Measurements from ENCODE around the gene PAK1.

PAK1 gene

GRCh38 chr11:77392842-77393241 lies 81.1 kb downstream of the PAK1 start:
- TF ChIP-seq, protein P1, sequence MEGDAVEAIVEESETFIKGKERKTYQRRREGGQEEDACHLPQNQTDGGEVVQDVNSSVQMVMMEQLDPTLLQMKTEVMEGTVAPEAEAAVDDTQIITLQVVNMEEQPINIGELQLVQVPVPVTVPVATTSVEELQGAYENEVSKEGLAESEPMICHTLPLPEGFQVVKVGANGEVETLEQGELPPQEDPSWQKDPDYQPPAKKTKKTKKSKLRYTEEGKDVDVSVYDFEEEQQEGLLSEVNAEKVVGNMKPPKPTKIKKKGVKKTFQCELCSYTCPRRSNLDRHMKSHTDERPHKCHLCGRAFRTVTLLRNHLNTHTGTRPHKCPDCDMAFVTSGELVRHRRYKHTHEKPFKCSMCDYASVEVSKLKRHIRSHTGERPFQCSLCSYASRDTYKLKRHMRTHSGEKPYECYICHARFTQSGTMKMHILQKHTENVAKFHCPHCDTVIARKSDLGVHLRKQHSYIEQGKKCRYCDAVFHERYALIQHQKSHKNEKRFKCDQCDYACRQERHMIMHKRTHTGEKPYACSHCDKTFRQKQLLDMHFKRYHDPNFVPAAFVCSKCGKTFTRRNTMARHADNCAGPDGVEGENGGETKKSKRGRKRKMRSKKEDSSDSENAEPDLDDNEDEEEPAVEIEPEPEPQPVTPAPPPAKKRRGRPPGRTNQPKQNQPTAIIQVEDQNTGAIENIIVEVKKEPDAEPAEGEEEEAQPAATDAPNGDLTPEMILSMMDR (IDR thresholded peaks at IDR 0.05): no peak

GRCh38 chr11:77387701-77388100 lies 86.2 kb downstream of the PAK1 start:
- TF ChIP-seq, protein P1 (IDR thresholded peaks at IDR 0.05): no peak

GRCh38 chr11:77386178-77386577 lies 87.7 kb downstream of the PAK1 start:
- TF ChIP-seq, protein P1 (IDR thresholded peaks at IDR 0.05): no peak

DNA sequence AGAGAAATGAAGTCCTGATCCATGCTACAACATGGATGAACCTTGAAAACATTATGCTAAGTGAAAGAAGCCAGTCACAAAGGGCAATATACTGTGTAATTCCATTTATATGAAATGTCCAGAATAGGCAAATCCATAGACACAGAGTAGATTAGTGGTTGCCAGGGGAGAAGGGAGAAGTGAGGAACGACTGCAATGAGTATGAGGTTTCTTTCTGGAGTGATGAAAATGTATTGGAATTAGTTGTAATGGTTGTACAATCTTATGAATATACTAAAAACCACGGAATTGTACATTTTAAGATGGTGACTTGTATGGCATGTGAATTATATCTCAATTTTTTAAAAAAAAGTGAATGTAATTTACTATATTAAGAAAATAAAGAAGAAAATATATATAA lies 89.3 kb downstream of the PAK1 start:
- TF ChIP-seq, protein P1 (IDR thresholded peaks at IDR 0.05): no peak

DNA sequence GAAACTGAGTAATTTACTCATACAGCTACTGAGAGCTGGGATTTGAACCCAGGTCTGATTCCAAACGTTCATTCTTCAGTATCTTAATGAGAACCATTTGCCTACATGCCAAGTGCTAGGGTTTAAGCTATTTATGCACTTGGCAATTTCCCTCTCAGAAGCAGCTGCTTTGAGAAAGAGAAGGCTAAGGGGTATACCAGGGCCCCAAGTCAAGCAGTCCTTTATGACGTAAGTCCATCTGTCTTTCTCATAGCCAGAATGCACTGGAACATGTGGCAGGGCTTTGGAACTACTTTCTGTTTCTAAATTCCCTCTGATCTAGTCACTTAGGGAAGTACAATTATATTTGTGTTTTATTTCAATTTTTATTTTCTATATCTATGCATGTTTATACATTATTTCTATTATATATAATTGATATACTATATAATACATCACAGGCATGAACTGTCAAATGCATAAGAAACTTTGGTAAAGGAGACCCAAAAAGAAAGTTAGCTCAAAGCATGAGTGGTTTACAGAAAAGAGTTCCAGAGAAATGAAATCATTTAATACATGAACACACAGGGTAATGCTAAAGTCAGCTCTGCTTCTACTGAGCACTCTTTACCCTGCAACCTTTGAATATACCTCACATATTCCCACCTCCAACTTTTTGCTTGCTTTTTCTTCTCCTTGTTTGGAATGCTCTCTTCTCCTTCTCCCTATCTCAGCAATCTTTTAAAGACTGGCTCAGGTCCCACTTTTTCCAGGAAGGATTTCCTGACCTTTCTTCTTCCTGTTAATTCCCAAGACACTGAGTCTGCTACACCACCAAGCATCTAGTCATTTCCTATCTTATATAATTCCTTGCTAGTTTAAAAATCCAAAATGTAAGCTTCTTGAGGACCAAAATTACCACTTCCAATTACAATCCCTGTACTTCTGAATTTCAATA lies 91.9 kb downstream of the PAK1 start:
- TF ChIP-seq, protein P1 (IDR thresholded peaks at IDR 0.05): no peak

- TF ChIP-seq, protein P1 (IDR thresholded peaks at IDR 0.05): no peak
Measured at GRCh38 chr11:77379934-77380333, 94.0 kb downstream of the PAK1 start.

DNA sequence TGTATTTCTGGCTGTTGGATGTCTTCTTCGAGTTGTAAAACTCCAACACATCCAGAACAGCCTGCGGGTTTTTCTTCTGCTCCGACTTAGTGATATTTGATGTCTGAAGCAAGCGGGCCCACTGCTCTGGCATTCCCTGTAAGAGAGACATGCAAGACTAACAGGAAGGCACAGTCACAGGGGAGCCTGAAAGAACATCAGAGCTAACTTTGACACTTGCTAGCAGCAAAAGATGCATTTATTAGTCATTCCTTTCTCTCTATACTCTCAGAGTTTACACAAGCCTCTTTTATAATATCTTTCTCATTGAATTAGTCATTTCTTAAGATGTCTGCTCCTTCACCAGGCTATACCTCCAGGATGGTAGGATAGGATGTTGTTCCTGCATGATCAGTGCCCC lies 94.6 kb downstream of the PAK1 start:
- TF ChIP-seq, protein P1 (IDR thresholded peaks at IDR 0.05): no peak
